OCI-LY3 (cell line): Measurements from ENCODE around the gene KIF3B.

Experiments used
- CTCF ChIP-seq: fragments of 200-600, 300-600 bp; sonication (generic); IDR thresholded peaks from 2 replicates; pipeline ENCODE4 v1.5.1; 2014; ENCODE audit warnings: antibody characterized with exemption, low read length, low read depth
- EZH2phosphoT487 ChIP-seq: fragments of 200-600 bp; shearing (Covaris generic); IDR thresholded peaks from 2 replicates; pipeline ENCODE4 v1.6.1; 2018; ENCODE audit warnings: antibody characterized with exemption, mixed run types, low read depth

GRCh38 chr20:32350421-32350820 is 73.0 kb downstream of the KIF3B start:
- TF ChIP-seq CTCF (no peak), EZH2phosphoT487 (no peak)
